ENCODE data around the gene AIM2. TPM values are rescaled to one million over a fixed set of nuclear protein-coding genes. Genes with fewer than 3 reads are reported as not detected.

AIM2 gene
- total RNA-seq, 1 experiment from 2014 or later, result 1.1 TPM

GRCh38 chr1:159077120-159077961, 775 bp upstream of the AIM2 start:
- 0 out of 4 replicates have a peak, but pooled peaks cover 0 to 3% of the 10 kb centered on the region in 2 experiments for H3K4me1 Mint-ChIP-seq
- H3K36me3 Mint-ChIP-seq (ENCODE audit: insufficient read depth in 1 of 3, low read depth in 3 of 3), result no peaks in the 10 kb centered on the region
- no peak overlapping the region for H2AFZ ChIP-seq (ENCODE audit: low read length)

More at GRCh38 chr1:159077120-159077961, 775 bp upstream of the AIM2 start:
- Histone ChIP-seq H3T11ph (ENCODE audit: low read length) (no peak overlapping the region), H3K9me3 (ENCODE audit: control insufficient read depth, low read depth, low read length) (no peaks in the 10 kb centered on the region), H3K56ac (ENCODE audit: insufficient read length, low read depth, low read length) (no peak overlapping the region), H3K23ac (ENCODE audit: insufficient read length, low read depth, low read length) (no peak overlapping the region), H2AK5ac (ENCODE audit: insufficient read length, low read length) (no peak overlapping the region), H3K4ac (ENCODE audit: low read depth, low read length) (no peak overlapping the region), H4K8ac (replicated peaks; ENCODE audit: insufficient read length, low read depth, low read length) (no peak overlapping the region), H3K79me2 (ENCODE audit: insufficient read depth, low read length) (no peaks in the 10 kb centered on the region), H3K27me3 (ENCODE audit: insufficient read depth, low read length) (no peaks in the 10 kb centered on the region), H3K4me2 (ENCODE audit: insufficient read depth, insufficient read length, low read length) (no peak overlapping the region), H2BK15ac (ENCODE audit: low read depth, low read length) (no peak overlapping the region), H4K20me1 (ENCODE audit: control insufficient read depth, insufficient read depth, insufficient read length) (no peaks in the 10 kb centered on the region), H2BK12ac (ENCODE audit: insufficient read length, low read depth, low read length) (no peak overlapping the region), H3K79me1 (ENCODE audit: insufficient read depth, low read depth, low read length, poor library complexity, severe bottlenecking) (no peaks in the 10 kb centered on the region), H2BK5ac (ENCODE audit: insufficient read length, low read length) (no peak overlapping the region), H3K14ac (ENCODE audit: insufficient read depth, low read length) (no peak overlapping the region), H4K91ac (ENCODE audit: insufficient read length, low read depth, low read length) (no peak overlapping the region), H3K18ac (ENCODE audit: insufficient read length, low read depth, low read length) (no peak overlapping the region), H3K23me2 (ENCODE audit: insufficient read length, low read depth, low read length, poor library complexity, severe bottlenecking) (no peaks in the 10 kb centered on the region), H2BK20ac (ENCODE audit: low read depth, low read length, poor library complexity, severe bottlenecking) (no peak overlapping the region), H3K9ac (ENCODE audit: extremely low read depth, insufficient read length, low read length) (no peak overlapping the region), H2BK120ac (ENCODE audit: low read depth, low read length, poor library complexity, severe bottlenecking) (no peak overlapping the region), H3K27ac (ENCODE audit: insufficient read length, low read depth, low read length) (no peak overlapping the region), H3K4me1 (ENCODE audit: insufficient read depth, low read length) (no peaks in the 10 kb centered on the region), H4K5ac (ENCODE audit: insufficient read length, low read depth, low read length) (no peak overlapping the region)
- Mint-ChIP-seq H3K27me3 (ENCODE audit: low read depth) (peaks cover 3% of the 10 kb centered on the region), H3K27ac (no peak overlapping the region), H3K4me3 (no peak overlapping the region), H3K9me3 (no peaks in the 10 kb centered on the region)
- TF ChIP-seq, protein P1, sequence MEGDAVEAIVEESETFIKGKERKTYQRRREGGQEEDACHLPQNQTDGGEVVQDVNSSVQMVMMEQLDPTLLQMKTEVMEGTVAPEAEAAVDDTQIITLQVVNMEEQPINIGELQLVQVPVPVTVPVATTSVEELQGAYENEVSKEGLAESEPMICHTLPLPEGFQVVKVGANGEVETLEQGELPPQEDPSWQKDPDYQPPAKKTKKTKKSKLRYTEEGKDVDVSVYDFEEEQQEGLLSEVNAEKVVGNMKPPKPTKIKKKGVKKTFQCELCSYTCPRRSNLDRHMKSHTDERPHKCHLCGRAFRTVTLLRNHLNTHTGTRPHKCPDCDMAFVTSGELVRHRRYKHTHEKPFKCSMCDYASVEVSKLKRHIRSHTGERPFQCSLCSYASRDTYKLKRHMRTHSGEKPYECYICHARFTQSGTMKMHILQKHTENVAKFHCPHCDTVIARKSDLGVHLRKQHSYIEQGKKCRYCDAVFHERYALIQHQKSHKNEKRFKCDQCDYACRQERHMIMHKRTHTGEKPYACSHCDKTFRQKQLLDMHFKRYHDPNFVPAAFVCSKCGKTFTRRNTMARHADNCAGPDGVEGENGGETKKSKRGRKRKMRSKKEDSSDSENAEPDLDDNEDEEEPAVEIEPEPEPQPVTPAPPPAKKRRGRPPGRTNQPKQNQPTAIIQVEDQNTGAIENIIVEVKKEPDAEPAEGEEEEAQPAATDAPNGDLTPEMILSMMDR (conservative IDR thresholded peaks at IDR 0.05), result no peak
- WGBS (ENCODE audit: extremely low coverage, insufficient read length, low lambda C conversion rate), result no CpG with 5 or more reads among the region's 12 CpGs
- no peak for DNase-seq

Measured in H9 (cell line).